Esophagus muscularis mucosa (tissue), 4 donors: Measurements from ENCODE around the gene PFKFB3. TPM values are rescaled to one million over a fixed set of nuclear protein-coding genes. Genes with fewer than 3 reads are reported as not detected.

ENCODE experiments used
- DNase-seq: peaks from one replicate; pipeline ENCODE4 v3.0.0-alpha.2; 2017; ENCODE audit errors: extremely low spot score
- H3K27ac ChIP-seq, 4 donors: fragments of 200-600 bp; sonication (generic); replicated peaks in 1 of 4; 1 replicate in 3 of 4; 2 replicates in 1 of 4; pipeline ENCODE4 v1.5.1; 2016 to 2019; ENCODE audit warnings: mild to moderate bottlenecking in 1 of 4
- H3K27me3 ChIP-seq, 4 donors: fragments of 200-600 bp; sonication (generic); one replicate each; pipeline versions ENCODE4 v1.5.1 to v1.6.0; 2016 to 2019
- H3K36me3 ChIP-seq, 4 donors: fragments of 200-600 bp; sonication (generic); one replicate each; pipeline ENCODE4 v1.5.1; 2016 to 2019
- H3K4me1 ChIP-seq, 4 donors: fragments of 200-600 bp; sonication (generic); one replicate each; pipeline ENCODE4 v1.5.1; 2016 to 2019
- H3K4me3 ChIP-seq, 4 donors: fragments of 200-600 bp; sonication (generic); 1 replicate in 2 of 4; 2 replicates in 2 of 4; pipeline ENCODE4 v1.5.1; 2016 to 2019; ENCODE audit warnings: mild to moderate bottlenecking in 4 of 4, moderate library complexity in 1 of 4
- H3K9me3 ChIP-seq, 4 donors: fragments of 200-600 bp; sonication (generic); 1 replicate in 3 of 4; 2 replicates in 1 of 4; pipeline ENCODE4 v1.5.1; 2016 to 2019
- CTCF ChIP-seq, 3 experiments: fragments of 200-600 bp in 2 of 3; fragments of 450-650 bp in 1 of 3; sonication (generic) in 2 of 3; IDR thresholded peaks; one replicate each; pipeline ENCODE4 v1.5.1; 2017 to 2019; ENCODE audit warnings: antibody characterized with exemption in 3 of 3, mild to moderate bottlenecking in 2 of 3, moderate library complexity in 1 of 3
- EP300 ChIP-seq: sonication (generic); formaldehyde crosslinking; IDR thresholded peaks from one replicate; pipeline ENCODE4 v1.6.1; 2017; ENCODE audit warnings: antibody characterized with exemption
- POLR2A ChIP-seq: fragments of 450-650 bp; IDR thresholded peaks from one replicate; pipeline ENCODE4 v1.6.1; 2017; ENCODE audit warnings: antibody characterized with exemption, moderate library complexity, mild to moderate bottlenecking, low read depth
- POLR2AphosphoS5 ChIP-seq, 2 donors: sonication (generic); formaldehyde crosslinking; IDR thresholded peaks; one replicate each; pipeline ENCODE4 v1.6.1; 2017; ENCODE audit warnings: antibody characterized with exemption in 2 of 2
- WGBS: methylation state at CpG from one replicate; pipeline ENCODE4 v1.1.5; 2018; 5-methylcytosine and 5-hydroxymethylcytosine counted together
- intact Hi-C: fragments of 100-400 bp; cut with DNase I; formaldehyde crosslinking; loops from one replicate; pipeline ENCODE4 v1.15.1; 2023
- total RNA-seq, 4 donors: library from RNA; depleted of rRNA; stranded (reverse); fragments of >200 nt; gene quantifications; one replicate each; pipeline versions ENCODE4 v1.1.0 to v1.2.1, GENCODE V29; 2016

Gene PFKFB3
- total RNA-seq, 4 donors from 2014 or later: 22.4 to 49.1 (median 37.9) TPM

- WGBS: 66% methylated on average over 23 of the region's 23 CpGs
- TF ChIP-seq EP300 (peak; percentile 48), CTCF (IDR thresholded peaks at IDR 0.05) (no peak), POLR2AphosphoS5 (IDR thresholded peaks at IDR 0.05) (peak; percentile 61)
- H3K4me1 ChIP-seq: peaks cover 75 to 99% (median 83%) of the 10 kb centered on the region in 4 donors
- H3K27me3 ChIP-seq: no peaks in the 10 kb centered on the region
- no peaks in the 10 kb centered on the region for H3K9me3 ChIP-seq
- DNase-seq: no peak
- H3K27ac ChIP-seq: peak overlapping the region in 3 of 4 donors; percentile 40 to 53 (median 44)
- intact Hi-C loops: no loop called here
- peaks cover 0 to 6% (median 3%) of the 10 kb centered on the region in 4 donors for H3K36me3 ChIP-seq
- H3K4me3 ChIP-seq: peak overlapping the region in 1 of 4 donors; percentile 5
Measured at GRCh38 chr10:6171881-6172695, 30.6 kb upstream of the PFKFB3 start.

GRCh38 chr10:6173203-6173602 is 29.5 kb upstream of the PFKFB3 start:
- 74% methylated on average over 8 of the region's 8 CpGs for WGBS
- Histone ChIP-seq H3K9me3 (no peaks in the 10 kb centered on the region), H3K27ac (no peak overlapping the region), H3K4me1 (peaks cover 79 to 97% (median 88%) of the 10 kb centered on the region in 4 donors), H3K36me3 (no peaks in the 10 kb centered on the region), H3K4me3 (no peak overlapping the region), H3K27me3 (no peaks in the 10 kb centered on the region)
- intact Hi-C loops: no loop called here
- TF ChIP-seq POLR2A (no peak), CTCF (IDR thresholded peaks at IDR 0.05) (no peak), EP300 (no peak), POLR2AphosphoS5 (IDR thresholded peaks at IDR 0.05) (no peak)
- DNase-seq: no peak

- H3K4me3 ChIP-seq: no peak overlapping the region
- WGBS: 94% methylated on average over 22 of the region's 22 CpGs
- peaks cover 79 to 98% (median 90%) of the 10 kb centered on the region in 4 donors for H3K4me1 ChIP-seq
- no peaks in the 10 kb centered on the region for H3K9me3 ChIP-seq
- H3K36me3 ChIP-seq: no peaks in the 10 kb centered on the region
- intact Hi-C loops: no loop called here
- no peaks in the 10 kb centered on the region for H3K27me3 ChIP-seq
- no peak for DNase-seq
- peak overlapping the region in 2 of 4 donors; percentile 15 to 18 for H3K27ac ChIP-seq
- no peak for TF ChIP-seq CTCF (IDR thresholded peaks at IDR 0.05)
- TF ChIP-seq POLR2AphosphoS5 (IDR thresholded peaks at IDR 0.05): no peak
- no peak for TF ChIP-seq EP300
- TF ChIP-seq POLR2A: no peak
Measured at GRCh38 chr10:6174201-6174874, 28.4 kb upstream of the PFKFB3 start.

- Histone ChIP-seq H3K27ac (peak overlapping the region in 2 of 4 donors; percentile 10 to 18), H3K36me3 (no peaks in the 10 kb centered on the region), H3K4me1 (peaks cover 71 to 93% (median 82%) of the 10 kb centered on the region in 4 donors), H3K27me3 (no peaks in the 10 kb centered on the region), H3K4me3 (no peak overlapping the region), H3K9me3 (no peaks in the 10 kb centered on the region)
- DNase-seq: no peak
- WGBS: 86% methylated on average over 16 of the region's 16 CpGs
- intact Hi-C loops: no loop called here
- TF ChIP-seq POLR2A (no peak), CTCF (IDR thresholded peaks at IDR 0.05) (no peak), POLR2AphosphoS5 (IDR thresholded peaks at IDR 0.05) (no peak), EP300 (no peak)
Measured at GRCh38 chr10:6175329-6176055, 27.2 kb upstream of the PFKFB3 start.
